SK-N-MC (cell line): ENCODE data around the gene ETV6.

ENCODE experiments used
- EZH2 ChIP-seq: fragments of 200-600 bp; sonication (generic); IDR thresholded peaks from one replicate; pipeline ENCODE4 v1.6.1; 2017; ENCODE audit warnings: antibody characterized with exemption
- FOXP2 ChIP-seq: optimal IDR thresholded peaks from 2 replicates; pipeline ENCODE3; 2011; ENCODE audit warnings: mild to moderate bottlenecking, moderate library complexity; ENCODE audit not compliant: insufficient read depth; ENCODE audit errors: extremely low read length, control extremely low read depth
- POLR2AphosphoS5 ChIP-seq: IDR thresholded peaks from 2 replicates; pipeline ENCODE4 v1.6.1; 2012; ENCODE audit warnings: mild to moderate bottlenecking, low read depth, low read length, borderline replicate concordance

- TF ChIP-seq EZH2 (no peak), POLR2AphosphoS5 (no peak), FOXP2 (no peak)
Observed at GRCh38 chr12:11725686-11726085, 76.2 kb downstream of the ETV6 start.
